ENCODE results near the gene TRAF2.

GRCh38 chr9:136942112-136942880 lies 56.0 kb downstream of the TRAF2 start:
- TF ChIP-seq CTCF (IDR thresholded peaks at IDR 0.05; ENCODE audit: extremely low read depth in 1 of 2, insufficient read depth in 1 of 2, low read depth in 1 of 2, low read length in 2 of 2) (no peak), POLR2AphosphoS5 (IDR thresholded peaks at IDR 0.05; ENCODE audit: insufficient read depth, low read depth, low read length) (no peak), POLR2A (IDR thresholded peaks at IDR 0.05; ENCODE audit: low read depth, low read length) (no peak), EZH2 (IDR thresholded peaks at IDR 0.05; ENCODE audit: borderline replicate concordance, low read depth, low read length, severe bottlenecking) (no peak), FOS (IDR thresholded peaks at IDR 0.05; ENCODE audit: borderline replicate concordance, insufficient read depth, low read length) (no peak), MAX (IDR thresholded peaks at IDR 0.05; ENCODE audit: insufficient read depth, insufficient read length) (no peak), JUN (IDR thresholded peaks at IDR 0.05; ENCODE audit: borderline replicate concordance, insufficient read depth, insufficient read length, low read depth) (no peak)
